Measurements from ENCODE around the gene GRM4.

Gene GRM4

DNA sequence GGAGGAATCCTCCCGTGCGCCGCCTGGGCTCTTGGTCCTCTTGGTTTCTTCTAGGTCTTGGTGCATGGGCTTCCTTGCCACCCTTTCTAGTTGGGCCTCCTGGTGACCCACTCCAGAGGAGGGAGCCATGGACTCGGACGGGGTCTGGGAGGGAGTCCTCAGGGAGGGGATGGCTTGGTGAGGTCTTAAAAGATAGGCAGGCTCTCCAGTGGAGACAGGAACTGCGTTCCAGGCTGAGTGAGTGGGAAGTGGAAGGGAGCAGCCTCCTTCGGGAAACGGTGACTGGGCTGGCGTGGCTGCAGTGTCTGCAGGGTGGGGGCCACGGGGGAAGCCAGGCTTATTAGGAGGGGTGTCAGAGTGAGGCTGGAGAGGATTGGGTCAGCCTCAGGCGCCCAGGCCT lies 152.8 kb downstream of the GRM4 start:
- H3K4me3 ChIP-seq (replicated peaks in 1 of 2; ENCODE audit: low read depth in 2 of 2, low read length in 2 of 2), result no peak overlapping the region
- TF ChIP-seq CTCF (IDR thresholded peaks at IDR 0.05; ENCODE audit: low read depth, low read length), result no peak
- DNase-seq (ENCODE audit: low read depth in 2 of 2), result no peak

GRCh38 chr6:33992191-33992590 lies 153.7 kb downstream of the GRM4 start:
- no peak for DNase-seq (ENCODE audit: low read depth in 2 of 2)
- H3K4me3 ChIP-seq (replicated peaks in 1 of 2; ENCODE audit: low read depth in 2 of 2, low read length in 2 of 2), result no peak overlapping the region
- no peak for TF ChIP-seq CTCF (IDR thresholded peaks at IDR 0.05; ENCODE audit: low read depth, low read length)

- no peak for DNase-seq (ENCODE audit: low read depth in 2 of 2)
- no peak overlapping the region for H3K4me3 ChIP-seq (replicated peaks in 1 of 2; ENCODE audit: low read depth in 2 of 2, low read length in 2 of 2)
- TF ChIP-seq CTCF (IDR thresholded peaks at IDR 0.05; ENCODE audit: low read depth, low read length), result no peak
Observed at GRCh38 chr6:33991610-33992009, 154.3 kb downstream of the GRM4 start.

DNA sequence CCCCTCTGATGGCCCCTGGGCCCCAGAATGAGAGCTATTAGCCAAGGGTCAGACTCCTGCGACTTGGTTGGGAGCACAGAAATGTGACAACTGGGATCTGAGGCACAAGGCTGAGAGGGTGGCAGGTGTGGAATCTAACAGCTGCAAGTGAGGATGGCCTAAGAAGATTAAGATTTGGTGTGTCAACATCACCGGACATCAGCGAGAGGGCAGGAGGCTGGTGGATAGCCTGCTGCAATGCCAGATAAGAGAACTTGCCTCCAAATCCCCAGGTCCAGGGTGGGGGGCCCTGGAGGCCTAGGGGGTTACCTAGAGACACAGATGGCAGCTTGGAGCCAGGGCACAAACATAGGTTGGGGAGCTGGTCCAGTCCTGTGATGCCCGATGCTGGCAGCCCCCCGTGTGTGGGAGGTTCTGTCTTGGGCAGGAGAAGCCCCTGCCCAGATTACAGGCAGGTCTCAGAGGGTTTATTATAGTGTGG lies 155.8 kb downstream of the GRM4 start:
- H3K4me3 ChIP-seq (replicated peaks in 1 of 2; ENCODE audit: low read depth in 2 of 2, low read length in 2 of 2), result no peak overlapping the region
- DNase-seq (ENCODE audit: low read depth in 2 of 2), result no peak
- TF ChIP-seq CTCF (IDR thresholded peaks at IDR 0.05; ENCODE audit: low read depth, low read length), result no peak

DNA sequence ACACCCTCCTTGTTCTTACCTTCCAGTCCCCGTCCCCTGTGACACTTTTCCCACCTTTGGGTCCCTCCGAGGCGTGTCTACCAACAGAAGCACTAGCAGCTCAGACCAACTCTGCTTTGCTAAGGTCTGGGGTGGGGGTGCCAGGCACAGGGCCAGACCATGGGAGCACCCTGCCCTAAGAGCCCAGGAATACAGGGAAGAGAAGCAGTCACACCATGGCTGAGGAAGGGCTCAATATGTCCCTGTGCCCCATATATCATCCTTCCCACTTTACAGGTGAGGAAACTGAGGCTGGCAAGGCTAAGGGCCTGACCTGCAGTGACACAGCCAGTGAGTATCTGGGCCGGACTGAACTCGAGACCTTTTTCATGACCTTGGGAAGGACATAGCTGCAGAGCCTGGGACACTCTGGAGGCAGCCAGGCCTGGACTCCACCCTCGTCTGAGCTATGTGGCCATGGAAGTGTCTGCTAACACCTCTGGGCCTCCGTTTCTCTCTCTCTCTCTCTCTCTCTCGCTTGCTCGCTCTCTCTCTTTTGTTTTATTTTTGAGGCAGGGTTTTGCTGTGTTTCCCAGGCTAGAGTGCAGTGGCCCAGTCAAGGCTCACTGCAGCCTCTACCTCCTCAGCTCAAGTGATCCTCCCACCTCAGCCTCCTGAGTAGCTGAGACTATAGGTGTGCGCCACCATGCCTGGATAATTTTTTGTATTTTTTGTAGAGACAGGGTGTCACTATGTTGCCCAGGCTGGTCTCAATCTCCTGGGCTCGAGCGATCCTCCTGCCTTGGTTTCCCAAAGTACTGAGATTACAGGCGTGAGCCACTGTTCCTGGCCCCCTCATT lies 156.7 kb downstream of the GRM4 start:
- H3K4me3 ChIP-seq (replicated peaks in 1 of 2; ENCODE audit: low read depth in 2 of 2, low read length in 2 of 2), result no peak overlapping the region
- TF ChIP-seq CTCF (IDR thresholded peaks at IDR 0.05; ENCODE audit: low read depth, low read length), result no peak
- DNase-seq (ENCODE audit: low read depth in 2 of 2), result no peak

DNA sequence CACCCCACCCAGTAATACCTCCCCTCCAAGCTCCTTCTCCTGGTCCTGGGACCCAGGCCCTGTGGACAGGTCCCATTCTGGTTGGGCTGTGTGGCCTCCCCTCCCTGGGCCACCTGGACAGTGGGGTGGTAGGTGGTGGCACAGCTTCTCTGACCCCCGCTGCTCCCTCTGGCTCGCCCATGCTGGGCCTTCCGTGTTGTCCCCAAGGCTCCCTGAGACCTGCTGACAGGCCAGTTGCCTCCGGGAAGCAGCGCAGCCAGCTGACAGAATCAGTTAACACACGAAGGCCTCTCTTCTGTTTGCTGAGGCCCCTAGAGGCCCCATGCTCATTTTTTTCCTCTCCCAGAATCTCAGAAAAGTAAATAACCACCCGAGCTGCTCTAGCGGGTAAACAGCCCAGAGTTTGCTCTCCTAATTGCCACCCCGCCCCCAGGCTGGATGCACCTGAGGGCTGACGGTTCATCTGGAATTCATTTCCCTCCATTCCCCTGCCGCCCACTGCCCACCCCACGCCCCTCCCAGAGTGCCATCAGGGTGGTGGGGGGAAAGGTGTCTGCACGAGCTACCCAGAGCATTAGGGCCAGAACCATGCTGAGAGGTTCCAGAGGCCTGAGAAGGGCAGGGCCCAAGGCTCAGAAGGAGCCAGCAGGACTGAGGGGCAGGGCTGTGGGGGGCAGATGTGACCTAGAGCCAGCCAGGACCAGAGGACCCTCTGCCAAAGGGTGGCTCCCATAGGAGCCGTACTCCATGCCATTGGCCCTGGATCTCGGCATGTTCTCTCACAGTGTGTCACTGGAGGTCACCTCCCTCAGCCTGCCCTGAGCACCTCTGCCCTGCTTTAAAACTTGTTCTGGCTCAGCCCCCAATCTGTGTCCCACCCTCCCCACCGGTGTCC lies 157.5 kb downstream of the GRM4 start:
- H3K4me3 ChIP-seq (replicated peaks in 1 of 2; ENCODE audit: low read depth in 2 of 2, low read length in 2 of 2), result no peak overlapping the region
- no peak for TF ChIP-seq CTCF (IDR thresholded peaks at IDR 0.05; ENCODE audit: low read depth, low read length)
- DNase-seq (ENCODE audit: low read depth in 2 of 2), result no peak

All from cardiac fibroblast (primary cell).